K562 (cell line): ENCODE measurements around the gene RBM7. TPM values are rescaled to one million over a fixed set of nuclear protein-coding genes. Genes with fewer than 3 reads are reported as not detected.

Source experiments
- CGGBP1 ChIP-seq: fragments of 250-450 bp; sonication (Bioruptor Pico); IDR thresholded peaks from 2 replicates; pipeline ENCODE4 v1.9.0; 2021; ENCODE audit warnings: mild to moderate bottlenecking
- ETS1 ChIP-seq: conservative IDR thresholded peaks from 2 replicates; pipeline ENCODE4 v1.6.1; 2011; ENCODE audit warnings: low read depth, mild to moderate bottlenecking, low read length; ENCODE audit not compliant: control insufficient read depth
- HDAC3 ChIP-seq: fragments of 450-650 bp; IDR thresholded peaks from 2 replicates; pipeline ENCODE4 v1.6.1; 2018; ENCODE audit warnings: borderline replicate concordance, mild to moderate bottlenecking, moderate library complexity; ENCODE audit not compliant: partially characterized antibody
- HMG20A ChIP-seq: fragments of 450-650 bp; formaldehyde crosslinking; conservative IDR thresholded peaks from 2 replicates; pipeline ENCODE4 v1.4.0; 2020; ENCODE audit warnings: mild to moderate bottlenecking, mixed read lengths
- MGA ChIP-seq: fragments of 450-650 bp; IDR thresholded peaks from 2 replicates; pipeline ENCODE4 v1.6.1; 2016; ENCODE audit warnings: mild to moderate bottlenecking, moderate library complexity
- NBN ChIP-seq: fragments of 450-650 bp; IDR thresholded peaks from 2 replicates; pipeline ENCODE4 v1.6.1; 2016; ENCODE audit warnings: low read depth, mild to moderate bottlenecking
- NUFIP1 ChIP-seq: fragments of 450-650 bp; IDR thresholded peaks from 2 replicates; pipeline ENCODE4 v1.6.1; 2018; ENCODE audit not compliant: partially characterized antibody
- POLR2H ChIP-seq: IDR thresholded peaks from 2 replicates; pipeline ENCODE4 v1.6.1; 2016; ENCODE audit warnings: missing genetic modification characterization, low read depth, mild to moderate bottlenecking, control low read depth, missing compliant biosample characterization, moderate library complexity
- SAFB ChIP-seq: fragments of 200-400 bp; formaldehyde crosslinking; IDR thresholded peaks from 2 replicates; pipeline ENCODE4 v1.6.1; 2017; ENCODE audit warnings: low read depth, low read length, borderline replicate concordance
- SIN3B ChIP-seq: fragments of 450-650 bp; IDR thresholded peaks from 2 replicates; pipeline ENCODE4 v1.6.1; 2017; ENCODE audit warnings: low read depth, mild to moderate bottlenecking, moderate library complexity
- SP1 ChIP-seq: sonication (generic); formaldehyde crosslinking; IDR thresholded peaks from 2 replicates; pipeline ENCODE4 v1.8.1; 2022; ENCODE audit warnings: mild to moderate bottlenecking, missing genetic modification reagents
- TBL1XR1 ChIP-seq, 2 experiments: IDR thresholded peaks; 2 replicates each; pipeline ENCODE4 v1.6.1; 2012; ENCODE audit warnings: improper control_type of control experiment in 2 of 2, low read length in 2 of 2, mild to moderate bottlenecking in 1 of 2
- WHSC1 ChIP-seq: IDR thresholded peaks from one replicate; pipeline ENCODE4 v1.6.1; 2012; ENCODE audit warnings: low read length, control low read depth, inconsistent platforms
- ZFPM2 ChIP-seq: fragments of 250-450 bp; sonication (Bioruptor Pico); IDR thresholded peaks from 2 replicates; pipeline ENCODE4 v1.5.1; 2022; ENCODE audit warnings: mild to moderate bottlenecking
- ZNF184 ChIP-seq: sonication (generic); formaldehyde crosslinking; IDR thresholded peaks from 2 replicates; pipeline ENCODE4 v1.5.0; 2020; ENCODE audit warnings: missing genetic modification reagents
- ZNF239 ChIP-seq: fragments of 250-450 bp; sonication (Bioruptor Pico); IDR thresholded peaks from 2 replicates; pipeline ENCODE4 v1.4.0; 2020; ENCODE audit warnings: mild to moderate bottlenecking
- ZNF354B ChIP-seq: fragments of 250-450 bp; sonication (Bioruptor Pico); IDR thresholded peaks from 2 replicates; pipeline ENCODE4 v1.4.0; 2020
- ZNF384 ChIP-seq: IDR thresholded peaks from 2 replicates; pipeline ENCODE4 v1.6.1; 2012; ENCODE audit warnings: low read depth, low read length, improper control_type of control experiment
- polyA plus RNA-seq, 8 experiments: library from polyadenylated mRNA; depleted of rRNA in 4 of 8; stranded (reverse) in 5 of 8; unstranded in 3 of 8; fragments of >200 nt; fragmentation: Nextera tagmentation in 2 of 8; fragmentation: Illumina TruSeq in 1 of 8; extraction: Ambion mirVana in 2 of 8; extraction: Trizol in 1 of 8; gene quantifications; 2 replicates each; pipeline versions ENCODE4 v1.2.1 to v1.2.3, GENCODE V29; 2011 to 2014; ENCODE audit warnings: inconsistent platforms in 1 of 8, missing spikeins in 1 of 8
- total RNA-seq, 7 experiments: library from RNA; depleted of rRNA in 6 of 7; stranded (reverse); fragments of >200 nt in 6 of 7; fragmentation: Illumina TruSeq in 2 of 7; extraction: Trizol in 2 of 7; gene quantifications; 2 replicates each; pipeline versions ENCODE4 v1.2.1 to v1.2.3, GENCODE V29; 2011 to 2021; ENCODE audit warnings: low replicate concordance in 1 of 7

Gene RBM7
- total and polyA plus RNA-seq, 9 of the 15 experiments (the other 6 are each of a cell fraction or from before 2014, with no cell fraction given) = 26.0 to 76.8 (median 49.6) TPM

GRCh38 chr11:114400915-114401223 lies 403 bp downstream of the RBM7 start (continued):
- TF ChIP-seq ZNF384 (no peak), MGA (no peak), ETS1 (no peak), SAFB (no peak), SP1 (no peak), NUFIP1 (no peak), ZFPM2 (no peak), TBL1XR1 (IDR thresholded peaks at IDR 0.05; ENCODE audit: low read length in 2 of 2) (0 out of 4 replicates have a peak, but pooled peaks of 1 of the 2 experiments have one; percentile 0), POLR2H (tag) (no peak), NBN (peak; percentile 69), ZNF354B (CRISPR knock-in tag) (no peak), HDAC3 (no peak), CGGBP1 (CRISPR knock-in tag) (no peak), HMG20A (no peak), ZNF184 (CRISPR knock-in tag) (no peak), ZNF239 (CRISPR knock-in tag) (no peak), WHSC1 (no peak), SIN3B (no peak)
